ENCODE measurements around the gene PLAGL1.

- TF ChIP-seq, protein P1, sequence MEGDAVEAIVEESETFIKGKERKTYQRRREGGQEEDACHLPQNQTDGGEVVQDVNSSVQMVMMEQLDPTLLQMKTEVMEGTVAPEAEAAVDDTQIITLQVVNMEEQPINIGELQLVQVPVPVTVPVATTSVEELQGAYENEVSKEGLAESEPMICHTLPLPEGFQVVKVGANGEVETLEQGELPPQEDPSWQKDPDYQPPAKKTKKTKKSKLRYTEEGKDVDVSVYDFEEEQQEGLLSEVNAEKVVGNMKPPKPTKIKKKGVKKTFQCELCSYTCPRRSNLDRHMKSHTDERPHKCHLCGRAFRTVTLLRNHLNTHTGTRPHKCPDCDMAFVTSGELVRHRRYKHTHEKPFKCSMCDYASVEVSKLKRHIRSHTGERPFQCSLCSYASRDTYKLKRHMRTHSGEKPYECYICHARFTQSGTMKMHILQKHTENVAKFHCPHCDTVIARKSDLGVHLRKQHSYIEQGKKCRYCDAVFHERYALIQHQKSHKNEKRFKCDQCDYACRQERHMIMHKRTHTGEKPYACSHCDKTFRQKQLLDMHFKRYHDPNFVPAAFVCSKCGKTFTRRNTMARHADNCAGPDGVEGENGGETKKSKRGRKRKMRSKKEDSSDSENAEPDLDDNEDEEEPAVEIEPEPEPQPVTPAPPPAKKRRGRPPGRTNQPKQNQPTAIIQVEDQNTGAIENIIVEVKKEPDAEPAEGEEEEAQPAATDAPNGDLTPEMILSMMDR (IDR thresholded peaks at IDR 0.05; ENCODE audit: low read depth, low read length) = peak; percentile 82
- no peak for TF ChIP-seq EZH2phosphoT487 (IDR thresholded peaks at IDR 0.05; ENCODE audit: low read depth)
Measured at GRCh38 chr6:144013486-144013909, 5.4 kb upstream of the PLAGL1 start.

All from OCI-LY3 (cell line).